DMS153 treated with DMSO at 0.1 percent for 48 hours (cell line): ENCODE results near the gene REG1A.

Source experiments
- DNase-seq: peaks from one replicate; lab custom pipeline; 2025; ENCODE audit not compliant: unreplicated experiment; lab: John Stamatoyannopoulos, UW

Gene REG1A

GRCh38 chr2:79124907-79125720, 4.8 kb downstream of the REG1A start:
- no peak for DNase-seq

GRCh38 chr2:79125721-79125985, 5.4 kb downstream of the REG1A start:
- DNase-seq = no peak

- no peak for DNase-seq
These were observed 8.1 kb downstream of the REG1A start for GRCh38 chr2:79128406-79128805.

GRCh38 chr2:79129260-79129659, 9.0 kb downstream of the REG1A start:
- DNase-seq = no peak

- DNase-seq = no peak
These were observed 9.5 kb downstream of the REG1A start for GRCh38 chr2:79129804-79130203.

GRCh38 chr2:79131687-79132086, 11.4 kb downstream of the REG1A start:
- no peak for DNase-seq

GRCh38 chr2:79138385-79138784, 18.1 kb downstream of the REG1A start:
- no peak for DNase-seq

GRCh38 chr2:79139423-79139822, 19.1 kb downstream of the REG1A start:
- DNase-seq = no peak

GRCh38 chr2:79155826-79156476, 35.7 kb downstream of the REG1A start:
- no peak for DNase-seq

GRCh38 chr2:79159030-79159429, 38.7 kb downstream of the REG1A start:
- DNase-seq = no peak

- no peak for DNase-seq
These were observed 39.4 kb downstream of the REG1A start, which contains the start of gene REG3A for GRCh38 chr2:79159653-79160052. TSS of gene REG3A (minus strand) at chr2:79159753. CDS start at chr2:79159405, 348 bp downstream.

GRCh38 chr2:79162132-79162531, 41.8 kb downstream of the REG1A start:
- DNase-seq = no peak

GRCh38 chr2:79162801-79163200, 42.5 kb downstream of the REG1A start:
- no peak for DNase-seq

GRCh38 chr2:79171348-79171958, 51.2 kb downstream of the REG1A start:
- no peak for DNase-seq
